Endothelial cell of umbilical vein (primary cell): Measurements from ENCODE around the gene BRSK2. TPM values are rescaled to one million over a fixed set of nuclear protein-coding genes. Genes with fewer than 3 reads are reported as not detected.

Experiments
- BruUV-seq: library from RNA; stranded (reverse); fragments of 400-500 nt; replicated peaks from 2 replicates; lab custom pipeline; 2021; lab: Mats Ljungman, UMichigan
- CTCF ChIA-PET: fragments of 300-600, 350-600 bp; sonication (Branson Sonifier 250); formaldehyde crosslinking; loops from one replicate; lab custom pipeline; 2021; ENCODE audit warnings: antibody characterized with exemption, inconsistent platforms; lab: Charles Lee
- POLR2A ChIA-PET: fragments of 300-600, 350-600 bp; sonication (Branson Sonifier 250); formaldehyde crosslinking; loops from one replicate; lab custom pipeline; 2021; ENCODE audit warnings: antibody characterized with exemption, inconsistent platforms; lab: Charles Lee
- DNase-seq: peaks from one replicate; pipeline ENCODE4 v3.0.0-alpha.2; 2011; ENCODE audit warnings: low read depth, low spot score
- FAIRE-seq: peaks from 2 replicates; lab custom pipeline; 2011; peaks lifted over from hg19 to GRCh38; lab: Jason Lieb, UNC
- H2AFZ ChIP-seq: 2 replicates; pipeline ENCODE4 v1.6.0; 2012; ENCODE audit warnings: low read depth, low read length, control low read depth, inconsistent platforms
- H3K27ac ChIP-seq: 2 replicates; pipeline ENCODE4 v1.5.1; 2011; ENCODE audit warnings: low read depth, mild to moderate bottlenecking, control low read depth, low read length, moderate library complexity; ENCODE audit not compliant: insufficient read depth
- H3K27me3 ChIP-seq, 2 experiments: 2 replicates each; pipeline versions ENCODE4 v1.6.0 to v1.6.1; 2011; ENCODE audit warnings: low read length in 2 of 2, mixed read lengths in 1 of 2; ENCODE audit not compliant: control insufficient read depth in 2 of 2, insufficient read depth in 2 of 2
- H3K36me3 ChIP-seq, 2 experiments: 2 replicates in 1 of 2; 3 replicates in 1 of 2; pipeline ENCODE4 v1.5.1; 2011; ENCODE audit warnings: low read length in 2 of 2, mild to moderate bottlenecking in 1 of 2, moderate library complexity in 1 of 2; ENCODE audit not compliant: control insufficient read depth in 2 of 2, insufficient read depth in 2 of 2; ENCODE audit errors: extremely low read depth in 1 of 2
- H3K4me1 ChIP-seq: 3 replicates; pipeline ENCODE4 v1.5.1; 2011; ENCODE audit warnings: mild to moderate bottlenecking, low read length; ENCODE audit not compliant: control insufficient read depth, insufficient read depth; ENCODE audit errors: extremely low read depth
- H3K4me2 ChIP-seq: 2 replicates; pipeline ENCODE4 v1.6.1; 2011; ENCODE audit warnings: low read length, control low read depth, mixed read lengths; ENCODE audit not compliant: insufficient read depth
- H3K4me3 ChIP-seq, 3 experiments: fragments of 200-600 bp in 1 of 3; sonication (generic), shearing (Covaris generic) in 1 of 3; replicated peaks in 1 of 3; 2 replicates each; pipeline ENCODE4 v1.5.1; 2011 to 2016; ENCODE audit warnings: control low read depth in 3 of 3, low read length in 3 of 3, mild to moderate bottlenecking in 2 of 3, inconsistent platforms in 1 of 3, low read depth in 1 of 3, moderate library complexity in 1 of 3; ENCODE audit not compliant: insufficient read depth in 1 of 3
- H3K79me2 ChIP-seq: 2 replicates; pipeline ENCODE4 v1.6.0; 2012; ENCODE audit warnings: low read length, inconsistent platforms; ENCODE audit not compliant: control insufficient read depth, insufficient read depth
- H3K9ac ChIP-seq: replicated peaks from 2 replicates; pipeline ENCODE3; 2011; ENCODE audit warnings: low read length, control low read depth; ENCODE audit not compliant: insufficient read depth; ENCODE audit errors: extremely low read depth
- H3K9me1 ChIP-seq: replicated peaks from 3 replicates; pipeline ENCODE4 v1.6.0; 2011; ENCODE audit warnings: mild to moderate bottlenecking, low read length; ENCODE audit not compliant: control insufficient read depth, insufficient read depth; ENCODE audit errors: extremely low read depth
- H3K9me3 ChIP-seq: replicated peaks from 2 replicates; pipeline ENCODE4 v1.5.1; 2012; ENCODE audit warnings: low read length, inconsistent platforms; ENCODE audit not compliant: control insufficient read depth, insufficient read depth
- H4K20me1 ChIP-seq: replicated peaks from 2 replicates; pipeline ENCODE3; 2011; ENCODE audit warnings: mild to moderate bottlenecking, low read length; ENCODE audit not compliant: control insufficient read depth, insufficient read depth; ENCODE audit errors: extremely low read depth
- CTCF ChIP-seq, 2 donors: IDR thresholded peaks; 1 replicate in 1 of 2; 2 replicates in 1 of 2; pipeline ENCODE4 v1.5.1; 2011; ENCODE audit warnings: low read length in 2 of 2, mild to moderate bottlenecking in 2 of 2, moderate library complexity in 2 of 2, control low read depth in 1 of 2, inconsistent platforms in 1 of 2, low read depth in 1 of 2; ENCODE audit not compliant: insufficient read depth in 1 of 2; ENCODE audit errors: extremely low read depth in 1 of 2
- EZH2 ChIP-seq: IDR thresholded peaks from 2 replicates; pipeline ENCODE4 v1.6.1; 2012; ENCODE audit warnings: borderline replicate concordance, low read depth, mild to moderate bottlenecking, moderate library complexity, low read length, inconsistent platforms; ENCODE audit not compliant: severe bottlenecking
- FOS ChIP-seq: IDR thresholded peaks from 2 replicates; pipeline ENCODE4 v1.6.1; 2011; ENCODE audit warnings: mild to moderate bottlenecking, low read length, moderate library complexity, borderline replicate concordance; ENCODE audit not compliant: insufficient read depth
- GATA2 ChIP-seq: IDR thresholded peaks from 2 replicates; pipeline ENCODE4 v1.7.0; 2011; ENCODE audit warnings: low read depth, mild to moderate bottlenecking, moderate library complexity, mixed read lengths, low read length; ENCODE audit not compliant: insufficient read length, insufficient read depth
- JUN ChIP-seq: IDR thresholded peaks from 2 replicates; pipeline ENCODE4 v1.6.1; 2011; ENCODE audit warnings: borderline replicate concordance, low read depth; ENCODE audit not compliant: insufficient read length, insufficient read depth
- MAX ChIP-seq: IDR thresholded peaks from 2 replicates; pipeline ENCODE4 v1.6.1; 2011; ENCODE audit not compliant: insufficient read depth, insufficient read length
- MYC ChIP-seq: IDR thresholded peaks from one replicate; pipeline ENCODE4 v1.6.1; 2011; ENCODE audit warnings: mild to moderate bottlenecking, low read depth, low read length
- POLR2A ChIP-seq: IDR thresholded peaks from 2 replicates; pipeline ENCODE4 v1.6.1; 2012; ENCODE audit warnings: low read depth, mild to moderate bottlenecking, control low read depth, low read length
- POLR2AphosphoS5 ChIP-seq: IDR thresholded peaks from 2 replicates; pipeline ENCODE4 v1.6.1; 2012; ENCODE audit warnings: low read depth, mild to moderate bottlenecking, control low read depth, low read length, moderate library complexity; ENCODE audit not compliant: insufficient read depth
- dilution Hi-C: fragments of 300-500 bp; cut with MboI; formaldehyde crosslinking; loops from one replicate; pipeline ENCODE4 v1.15.0; 2019; ENCODE audit warnings: low sequenced_read_pairs; ENCODE audit not compliant: extremely low pct_ligation_motif_present
- intact Hi-C: fragments of 100-400 bp; cut with micrococcal nuclease; formaldehyde crosslinking; loops from one replicate; pipeline ENCODE4 v1.10.0; 2022
- polyA plus RNA-seq, 4 experiments: library from polyadenylated mRNA; depleted of rRNA in 3 of 4; stranded (reverse) in 3 of 4; unstranded in 1 of 4; fragments of >200 nt; gene quantifications; 2 replicates each; pipeline versions ENCODE4 v1.2.1 to v1.2.3, GENCODE V29; 2011 to 2012; ENCODE audit warnings: missing spikeins in 1 of 4
- total RNA-seq: library from RNA; stranded (reverse); gene quantifications from 2 replicates; pipeline ENCODE4 v1.2.3, GENCODE V29; 2021

BRSK2 gene
- total and polyA plus RNA-seq, 2 donors (not counting 3 experiments of a cell fraction or from before 2014, with no cell fraction given), result 0.08 to 0.20 TPM

GRCh38 chr11:1445741-1446445 is 56.2 kb downstream of the BRSK2 start:
- H2AFZ ChIP-seq, result no peak overlapping the region
- H3K4me1 ChIP-seq, result no peaks in the 10 kb centered on the region
- H3K9ac ChIP-seq, result no peak overlapping the region
- H3K9me3 ChIP-seq, result no peaks in the 10 kb centered on the region
- no peaks in the 10 kb centered on the region for H4K20me1 ChIP-seq
- no TSS peak for BruUV-seq
- FAIRE-seq (no peak), DNase-seq (no peak)
- no peak overlapping the region for H3K27ac ChIP-seq
- H3K4me2 ChIP-seq, result no peak overlapping the region
- intact Hi-C loops, result no loop called here
- dilution Hi-C loops, result no loop called here
- no peak overlapping the region for H3K4me3 ChIP-seq
- CTCF ChIA-PET, result interaction anchor here (0.6 kb wide), 1 partner anchor 129 kb away, joined by 3 read pairs; no protein-coding TSS in a partner anchor
- H3K36me3 ChIP-seq, result no peaks in the 10 kb centered on the region
- no peak for TF ChIP-seq POLR2A
- no peak for TF ChIP-seq JUN
- TF ChIP-seq GATA2, result no peak
- TF ChIP-seq MAX, result no peak
- TF ChIP-seq MYC, result no peak
- TF ChIP-seq EZH2, result no peak
- TF ChIP-seq POLR2AphosphoS5, result no peak
- TF ChIP-seq FOS, result no peak
- no peak for TF ChIP-seq CTCF (IDR thresholded peaks at IDR 0.05; ENCODE audit: extremely low read depth in 1 of 2, insufficient read depth in 1 of 2, low read depth in 1 of 2, low read length in 2 of 2)
- no peaks in the 10 kb centered on the region for H3K9me1 ChIP-seq
- POLR2A ChIA-PET, result no interaction called here
- H3K27me3 ChIP-seq, result no peaks in the 10 kb centered on the region
- H3K79me2 ChIP-seq, result no peaks in the 10 kb centered on the region
